SH-SY5Y (cell line): ENCODE results near the gene NRN1.

Source experiments
- GATA2 ChIP-seq: IDR thresholded peaks from 2 replicates; pipeline ENCODE4 v1.6.1; 2011; ENCODE audit warnings: mild to moderate bottlenecking, low read depth, low read length
- GATA3 ChIP-seq: IDR thresholded peaks from 2 replicates; pipeline ENCODE4 v1.6.1; 2011; ENCODE audit warnings: low read depth, mild to moderate bottlenecking, low read length, moderate library complexity

GRCh38 chr6:5956939-5957338, 49.8 kb downstream of the NRN1 start:
- TF ChIP-seq GATA2 = no peak
- no peak for TF ChIP-seq GATA3
